Bronchial epithelial cell (primary cell): ENCODE measurements around the gene VAV2. TPM values are rescaled to one million over a fixed set of nuclear protein-coding genes. Genes with fewer than 3 reads are reported as not detected.

ENCODE experiments used
- DNase-seq: peaks from one replicate; pipeline ENCODE4 v3.0.0-alpha.2; 2010; ENCODE audit warnings: low read depth
- FAIRE-seq: peaks from 2 replicates; lab custom pipeline; 2011; peaks lifted over from hg19 to GRCh38; lab: Jason Lieb, UNC
- H3K27me3 ChIP-seq: 2 replicates; pipeline ENCODE4 v1.5.1; 2011; ENCODE audit warnings: low read length; ENCODE audit not compliant: control insufficient read depth, insufficient read depth
- H3K36me3 ChIP-seq: 2 replicates; pipeline ENCODE4 v1.5.1; 2011; ENCODE audit warnings: low read length; ENCODE audit not compliant: control insufficient read depth, insufficient read depth
- H3K4me3 ChIP-seq: 2 replicates; pipeline ENCODE4 v1.5.1; 2011; ENCODE audit warnings: mild to moderate bottlenecking, low read depth, low read length, control low read depth
- total RNA-seq: library from RNA; depleted of rRNA; stranded (reverse); fragments of >200 nt; gene quantifications from 2 replicates; pipeline ENCODE4 v1.2.1, GENCODE V29; 2014
- TF ChIP-seq, protein P1 (sequence below): IDR thresholded peaks from 2 replicates; pipeline ENCODE4 v1.5.1; 2011; ENCODE audit warnings: mild to moderate bottlenecking, moderate library complexity, low read length, control low read depth, inconsistent platforms; ENCODE audit not compliant: insufficient read depth, severe bottlenecking

VAV2 gene
- total RNA-seq, 1 donor from 2014 or later = 46.6 TPM

DNA sequence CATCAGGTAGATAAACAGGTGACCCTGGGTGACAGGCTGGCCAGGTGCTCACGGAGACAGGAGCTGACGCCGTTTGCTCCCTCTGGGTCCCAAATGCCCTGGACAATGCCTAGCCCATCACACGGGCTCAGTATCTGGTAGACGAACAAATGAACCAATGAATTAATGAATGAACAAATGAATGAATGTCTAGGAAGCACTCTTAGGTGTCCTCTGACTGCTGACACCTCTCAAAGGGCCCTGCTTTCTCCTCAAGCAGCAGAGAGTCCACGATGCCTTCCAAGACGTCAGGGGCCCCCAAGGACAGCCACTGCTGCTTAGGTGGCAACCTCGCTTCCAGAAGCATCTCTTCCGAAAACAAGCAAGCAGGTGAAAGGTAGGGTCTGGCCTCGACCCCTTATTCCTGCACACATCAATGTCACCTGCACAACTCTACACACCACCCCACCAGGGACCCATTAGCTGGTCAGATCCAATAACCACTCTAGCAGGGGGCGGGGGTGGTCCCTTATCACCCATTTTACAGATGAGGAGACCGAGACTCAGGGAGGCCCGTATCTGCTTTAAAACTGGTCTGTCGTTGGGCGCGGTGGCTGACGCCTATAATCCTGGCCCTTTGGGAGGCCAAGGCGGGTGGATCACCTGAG, 45.2 kb downstream of the VAV2 start:
- H3K36me3 ChIP-seq = peaks cover 10% of the 10 kb centered on the region
- TF ChIP-seq, protein P1, sequence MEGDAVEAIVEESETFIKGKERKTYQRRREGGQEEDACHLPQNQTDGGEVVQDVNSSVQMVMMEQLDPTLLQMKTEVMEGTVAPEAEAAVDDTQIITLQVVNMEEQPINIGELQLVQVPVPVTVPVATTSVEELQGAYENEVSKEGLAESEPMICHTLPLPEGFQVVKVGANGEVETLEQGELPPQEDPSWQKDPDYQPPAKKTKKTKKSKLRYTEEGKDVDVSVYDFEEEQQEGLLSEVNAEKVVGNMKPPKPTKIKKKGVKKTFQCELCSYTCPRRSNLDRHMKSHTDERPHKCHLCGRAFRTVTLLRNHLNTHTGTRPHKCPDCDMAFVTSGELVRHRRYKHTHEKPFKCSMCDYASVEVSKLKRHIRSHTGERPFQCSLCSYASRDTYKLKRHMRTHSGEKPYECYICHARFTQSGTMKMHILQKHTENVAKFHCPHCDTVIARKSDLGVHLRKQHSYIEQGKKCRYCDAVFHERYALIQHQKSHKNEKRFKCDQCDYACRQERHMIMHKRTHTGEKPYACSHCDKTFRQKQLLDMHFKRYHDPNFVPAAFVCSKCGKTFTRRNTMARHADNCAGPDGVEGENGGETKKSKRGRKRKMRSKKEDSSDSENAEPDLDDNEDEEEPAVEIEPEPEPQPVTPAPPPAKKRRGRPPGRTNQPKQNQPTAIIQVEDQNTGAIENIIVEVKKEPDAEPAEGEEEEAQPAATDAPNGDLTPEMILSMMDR = no peak
- FAIRE-seq (no peak), DNase-seq (no peak)
- H3K27me3 ChIP-seq = no peaks in the 10 kb centered on the region
- H3K4me3 ChIP-seq = no peak overlapping the region

DNA sequence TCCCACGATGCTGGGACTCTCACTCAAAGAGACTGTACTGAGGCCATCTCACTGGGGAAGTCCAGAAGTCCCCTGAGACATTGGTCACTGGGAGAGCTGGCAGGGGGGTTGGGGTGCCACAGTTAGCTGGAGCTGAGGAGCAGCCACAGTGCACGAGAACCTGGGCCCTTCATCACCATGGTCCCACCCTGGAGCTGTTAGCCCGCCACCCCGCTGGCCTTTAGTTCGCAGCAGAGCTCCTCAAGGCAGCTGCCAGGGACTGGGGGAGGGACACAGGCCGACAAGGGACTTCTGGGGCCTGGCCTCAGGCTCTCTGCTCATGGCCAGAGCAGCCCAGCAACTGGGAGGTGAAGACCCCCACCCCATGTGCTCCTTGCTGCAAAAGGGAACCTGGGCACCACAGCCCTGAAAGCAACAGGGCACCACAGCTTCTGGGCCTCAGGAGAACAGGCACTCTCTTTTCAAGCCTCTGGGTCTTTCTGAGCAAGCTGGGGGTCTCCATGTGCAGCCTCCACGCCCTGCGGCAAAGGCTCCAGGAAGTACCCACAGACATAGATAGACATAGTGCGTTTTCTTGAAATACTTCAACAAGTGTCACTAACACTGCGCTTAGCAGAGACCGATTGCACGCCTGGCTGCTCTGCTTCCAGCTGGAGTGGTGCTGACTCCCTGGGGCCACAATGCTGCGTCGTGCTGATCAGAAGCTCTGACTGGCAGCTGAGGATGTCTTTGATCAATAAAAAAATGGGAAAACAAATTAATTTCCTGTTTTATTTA, 46.0 kb downstream of the VAV2 start:
- Histone ChIP-seq H3K27me3 (no peaks in the 10 kb centered on the region), H3K4me3 (no peak overlapping the region), H3K36me3 (peaks cover 6% of the 10 kb centered on the region)
- FAIRE-seq (no peak), DNase-seq (no peak)
- TF ChIP-seq, protein P1 = no peak

DNA sequence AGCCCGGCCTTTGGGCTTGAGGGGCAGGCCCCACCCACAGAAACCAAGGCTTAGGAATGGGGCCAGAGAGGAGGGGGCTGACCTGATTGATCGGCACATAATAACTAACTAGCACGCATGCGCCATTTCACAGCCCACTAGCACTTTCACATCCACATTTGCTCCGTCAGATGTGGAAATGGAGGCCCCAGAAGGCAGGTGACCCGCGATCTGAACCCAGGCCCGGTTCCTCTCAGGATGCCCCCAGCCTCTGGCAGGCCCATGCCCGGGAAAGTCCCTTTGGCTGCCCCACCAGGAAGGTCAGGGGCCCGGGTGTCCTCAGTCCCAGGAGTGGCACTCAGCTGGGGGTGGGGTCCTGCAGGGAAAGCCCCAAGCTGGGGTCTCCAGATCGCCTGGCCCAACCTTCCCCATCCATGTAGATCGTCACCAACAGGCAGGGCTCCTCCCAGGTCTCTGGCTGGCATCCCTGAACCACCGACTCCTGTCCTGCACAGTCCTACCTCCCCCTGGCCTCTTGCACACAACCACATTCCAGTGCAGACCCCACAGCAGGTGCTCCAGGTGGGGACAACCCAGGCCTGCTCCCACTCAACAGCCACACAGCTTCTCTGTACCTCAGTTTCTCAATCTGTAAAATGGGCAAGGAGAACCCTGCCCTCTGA, 46.7 kb downstream of the VAV2 start:
- TF ChIP-seq, protein P1 = no peak
- Histone ChIP-seq H3K4me3 (no peak overlapping the region), H3K27me3 (no peaks in the 10 kb centered on the region), H3K36me3 (peaks cover 4% of the 10 kb centered on the region)
- DNase-seq (no peak), FAIRE-seq (no peak)

DNA sequence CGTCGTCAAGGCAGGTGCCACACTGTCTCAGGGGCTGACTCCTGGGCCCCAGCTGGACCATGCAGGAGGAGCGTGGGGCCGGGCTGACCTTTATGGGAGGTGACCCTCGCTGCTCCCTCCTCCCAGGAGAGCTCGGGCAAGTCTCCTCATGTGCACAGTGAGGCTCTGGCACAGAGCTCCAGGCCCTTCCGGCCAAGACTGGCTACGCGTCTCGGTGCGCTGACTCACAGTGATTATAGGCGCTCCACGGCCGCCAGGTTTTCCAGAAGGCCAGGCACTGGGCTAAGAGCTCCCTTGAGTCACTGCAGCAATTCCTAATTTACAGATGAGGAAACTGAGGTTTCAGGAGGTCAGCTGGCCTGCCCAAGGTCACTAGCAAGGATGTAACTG, 47.4 kb downstream of the VAV2 start:
- DNase-seq (peak; percentile 90), FAIRE-seq (peak; percentile 52)
- TF ChIP-seq, protein P1 = no peak
- Histone ChIP-seq H3K4me3 (no peak overlapping the region), H3K27me3 (no peaks in the 10 kb centered on the region), H3K36me3 (peaks cover 4% of the 10 kb centered on the region)

DNA sequence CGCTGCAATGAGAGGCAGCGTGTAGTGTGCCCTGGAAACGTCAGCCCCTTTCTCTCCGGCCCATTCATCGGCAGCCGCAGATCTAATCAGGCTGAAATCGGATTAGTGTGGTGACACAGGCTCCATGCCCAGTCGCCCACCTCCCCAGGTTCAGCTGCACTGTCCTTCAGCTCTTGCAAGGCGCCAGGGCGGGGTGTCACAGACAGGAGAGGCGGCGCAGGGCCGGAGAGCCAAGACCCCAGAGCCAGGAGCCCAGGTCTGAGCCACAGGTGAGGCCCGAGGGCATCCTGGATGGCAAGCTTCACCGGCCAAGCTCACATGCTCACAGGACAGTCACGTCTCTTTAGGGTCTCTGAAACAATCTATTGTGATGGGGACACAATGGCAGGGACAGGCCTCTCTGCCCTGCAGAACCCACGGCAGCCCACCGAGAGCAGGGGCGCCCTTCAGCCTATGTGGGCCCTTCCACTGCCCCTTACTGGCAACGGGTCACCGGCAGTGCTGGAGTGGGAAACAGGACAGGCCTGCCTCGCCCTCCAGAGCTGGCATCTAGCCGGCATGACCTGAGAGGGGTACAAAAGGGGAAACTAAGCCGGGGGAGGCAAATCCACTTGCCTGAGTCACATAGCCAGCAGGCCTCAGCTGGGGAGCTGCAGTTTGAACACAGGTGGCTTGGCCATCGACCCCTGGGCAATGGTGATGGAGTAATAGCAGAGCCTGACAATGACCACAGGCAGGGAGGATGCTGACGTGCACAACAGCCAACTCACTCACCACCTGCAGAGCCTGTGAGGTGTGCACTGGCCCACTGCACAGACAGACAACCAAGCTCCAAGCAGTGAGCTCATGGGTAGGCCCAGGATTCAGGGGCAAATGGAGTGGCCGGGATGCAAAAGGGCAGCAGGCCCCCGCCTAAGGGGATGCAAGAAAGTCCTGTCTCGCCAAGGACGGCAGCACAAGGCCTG, 48.1 kb downstream of the VAV2 start:
- Histone ChIP-seq H3K36me3 (peaks cover 5% of the 10 kb centered on the region), H3K27me3 (no peaks in the 10 kb centered on the region), H3K4me3 (no peak overlapping the region)
- TF ChIP-seq, protein P1 = no peak
- FAIRE-seq (no peak), DNase-seq (peak; percentile 20)
